ENCODE results near the gene GSTA1.
"Not testable (repeated sequence)": the region's sequence is repeated elsewhere in the genome, so short reads cannot be mapped to it uniquely, and the experiment has no call there.

GSTA1 gene

GRCh38 chr6:52828621-52829020 lies 25.0 kb upstream of the GSTA1 start:
- not testable (repeated sequence) for H3K9me3 ChIP-seq (ENCODE audit: control insufficient read depth, low read length); H3K27me3 ChIP-seq (replicated peaks; ENCODE audit: control insufficient read depth, insufficient read depth, low read length, poor library complexity, severe bottlenecking); H3K4me1 ChIP-seq (ENCODE audit: control insufficient read depth, insufficient read depth, low read length, poor library complexity, severe bottlenecking); H3K36me3 ChIP-seq (ENCODE audit: control insufficient read depth, insufficient read depth, low read length); DNase-seq; H3K27ac ChIP-seq (ENCODE audit: insufficient read depth, low read length, poor library complexity, severe bottlenecking); H3K4me3 ChIP-seq (ENCODE audit: insufficient read depth, low read depth, low read length, poor library complexity, severe bottlenecking)

- not testable (repeated sequence) for H3K4me1 ChIP-seq (ENCODE audit: control insufficient read depth, insufficient read depth, low read length, poor library complexity, severe bottlenecking); H3K27ac ChIP-seq (ENCODE audit: insufficient read depth, low read length, poor library complexity, severe bottlenecking); H3K9me3 ChIP-seq (ENCODE audit: control insufficient read depth, low read length); H3K4me3 ChIP-seq (ENCODE audit: insufficient read depth, low read depth, low read length, poor library complexity, severe bottlenecking); DNase-seq; H3K36me3 ChIP-seq (ENCODE audit: control insufficient read depth, insufficient read depth, low read length); H3K27me3 ChIP-seq (replicated peaks; ENCODE audit: control insufficient read depth, insufficient read depth, low read length, poor library complexity, severe bottlenecking)
Observed at GRCh38 chr6:52827073-52827783, 23.6 kb upstream of the GSTA1 start.

- DNase-seq = no peak
- Histone ChIP-seq H3K4me3 (ENCODE audit: insufficient read depth, low read depth, low read length, poor library complexity, severe bottlenecking) (no peak overlapping the region), H3K4me1 (ENCODE audit: control insufficient read depth, insufficient read depth, low read length, poor library complexity, severe bottlenecking) (no peaks in the 10 kb centered on the region), H3K36me3 (ENCODE audit: control insufficient read depth, insufficient read depth, low read length) (no peaks in the 10 kb centered on the region), H3K9me3 (ENCODE audit: control insufficient read depth, low read length) (no peaks in the 10 kb centered on the region), H3K27me3 (replicated peaks; ENCODE audit: control insufficient read depth, insufficient read depth, low read length, poor library complexity, severe bottlenecking) (no peaks in the 10 kb centered on the region), H3K27ac (ENCODE audit: insufficient read depth, low read length, poor library complexity, severe bottlenecking) (no peak overlapping the region)
Observed at GRCh38 chr6:52826513-52826912, 22.9 kb upstream of the GSTA1 start.

- H3K27ac ChIP-seq (ENCODE audit: insufficient read depth, low read length, poor library complexity, severe bottlenecking); H3K4me1 ChIP-seq (ENCODE audit: control insufficient read depth, insufficient read depth, low read length, poor library complexity, severe bottlenecking); H3K27me3 ChIP-seq (replicated peaks; ENCODE audit: control insufficient read depth, insufficient read depth, low read length, poor library complexity, severe bottlenecking); H3K36me3 ChIP-seq (ENCODE audit: control insufficient read depth, insufficient read depth, low read length); DNase-seq; H3K9me3 ChIP-seq (ENCODE audit: control insufficient read depth, low read length); H3K4me3 ChIP-seq (ENCODE audit: insufficient read depth, low read depth, low read length, poor library complexity, severe bottlenecking): not testable (repeated sequence)
Observed at GRCh38 chr6:52825900-52826459, 22.4 kb upstream of the GSTA1 start.

DNA sequence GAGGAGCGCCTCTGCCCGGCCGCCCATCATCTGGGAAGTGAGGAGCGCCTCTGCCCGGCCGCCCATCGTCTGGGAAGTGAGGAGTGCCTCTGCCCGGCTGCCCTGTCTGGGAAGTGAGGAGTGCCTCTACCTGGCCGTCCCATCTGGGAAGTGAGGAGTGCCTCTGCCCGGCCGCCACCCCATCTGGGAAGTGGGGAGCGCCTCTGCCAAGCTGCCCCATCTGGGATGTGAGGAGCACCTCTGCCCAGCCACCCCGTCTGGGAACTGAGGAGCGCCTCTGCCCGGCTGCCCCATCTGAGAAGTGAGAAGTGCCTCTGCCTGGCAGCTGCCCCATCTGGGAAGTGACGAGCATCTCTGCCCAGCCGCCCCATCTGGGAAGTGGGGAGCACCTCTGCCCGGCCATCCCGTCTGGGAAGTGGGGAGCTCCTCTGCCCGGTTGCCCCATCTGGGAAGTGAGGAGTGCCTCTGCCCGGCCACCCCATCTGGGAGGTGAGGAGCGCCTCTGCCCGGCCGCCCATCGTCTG lies 21.7 kb upstream of the GSTA1 start:
- H3K9me3 ChIP-seq (ENCODE audit: control insufficient read depth, low read length); H3K27me3 ChIP-seq (replicated peaks; ENCODE audit: control insufficient read depth, insufficient read depth, low read length, poor library complexity, severe bottlenecking); H3K4me3 ChIP-seq (ENCODE audit: insufficient read depth, low read depth, low read length, poor library complexity, severe bottlenecking); H3K36me3 ChIP-seq (ENCODE audit: control insufficient read depth, insufficient read depth, low read length); H3K4me1 ChIP-seq (ENCODE audit: control insufficient read depth, insufficient read depth, low read length, poor library complexity, severe bottlenecking); H3K27ac ChIP-seq (ENCODE audit: insufficient read depth, low read length, poor library complexity, severe bottlenecking); DNase-seq: not testable (repeated sequence)

DNA sequence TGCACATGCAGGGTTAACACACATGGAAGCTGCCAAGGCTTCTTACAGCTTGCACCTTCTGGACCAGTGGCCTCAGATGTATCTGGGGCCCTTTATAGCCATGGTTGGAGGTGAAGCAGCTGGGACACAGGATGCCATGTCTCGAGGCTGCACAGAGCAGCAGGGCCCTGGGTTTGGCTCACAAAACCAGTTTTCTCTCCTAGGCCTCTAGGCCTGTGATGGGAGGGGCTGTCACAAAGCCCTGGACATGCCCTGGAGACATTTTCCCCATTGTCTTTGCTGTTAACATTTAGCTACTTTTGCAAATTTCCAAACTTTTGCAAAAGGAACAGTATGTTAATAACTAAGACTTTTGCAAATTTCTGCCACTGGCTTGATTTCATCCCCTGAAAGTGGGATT lies 18.2 kb upstream of the GSTA1 start:
- Histone ChIP-seq H3K9me3 (ENCODE audit: control insufficient read depth, low read length) (no peaks in the 10 kb centered on the region), H3K27ac (ENCODE audit: insufficient read depth, low read length, poor library complexity, severe bottlenecking) (no peak overlapping the region), H3K36me3 (ENCODE audit: control insufficient read depth, insufficient read depth, low read length) (no peaks in the 10 kb centered on the region), H3K27me3 (replicated peaks; ENCODE audit: control insufficient read depth, insufficient read depth, low read length, poor library complexity, severe bottlenecking) (no peaks in the 10 kb centered on the region), H3K4me1 (ENCODE audit: control insufficient read depth, insufficient read depth, low read length, poor library complexity, severe bottlenecking) (no peaks in the 10 kb centered on the region), H3K4me3 (ENCODE audit: insufficient read depth, low read depth, low read length, poor library complexity, severe bottlenecking) (no peak overlapping the region)
- no peak for DNase-seq

DNA sequence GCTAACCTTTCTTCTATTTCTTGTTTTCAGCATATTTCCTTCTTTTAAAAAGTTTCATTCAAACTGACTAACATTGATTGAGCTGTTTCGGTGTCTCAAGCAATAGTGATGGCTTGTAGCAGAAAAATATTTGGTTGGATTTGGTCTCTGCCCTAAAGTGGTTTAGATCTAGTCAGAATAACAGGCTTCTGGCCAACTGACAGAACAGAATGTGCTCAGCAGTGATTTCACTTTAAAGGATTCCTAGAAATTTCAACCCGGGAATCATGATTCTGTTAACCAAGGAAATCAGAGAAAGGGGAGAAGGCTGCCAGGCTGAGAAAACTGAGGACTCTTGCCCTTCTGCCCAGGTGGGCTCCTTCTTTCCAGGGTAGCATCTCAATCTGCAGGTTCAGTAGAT lies 16.6 kb upstream of the GSTA1 start:
- no peak overlapping the region for H3K27ac ChIP-seq (ENCODE audit: insufficient read depth, low read length, poor library complexity, severe bottlenecking)
- no peak overlapping the region for H3K4me3 ChIP-seq (ENCODE audit: insufficient read depth, low read depth, low read length, poor library complexity, severe bottlenecking)
- H3K9me3 ChIP-seq (ENCODE audit: control insufficient read depth, low read length) = no peaks in the 10 kb centered on the region
- H3K27me3 ChIP-seq (replicated peaks; ENCODE audit: control insufficient read depth, insufficient read depth, low read length, poor library complexity, severe bottlenecking) = no peaks in the 10 kb centered on the region
- no peaks in the 10 kb centered on the region for H3K4me1 ChIP-seq (ENCODE audit: control insufficient read depth, insufficient read depth, low read length, poor library complexity, severe bottlenecking)
- H3K36me3 ChIP-seq (ENCODE audit: control insufficient read depth, insufficient read depth, low read length) = no peaks in the 10 kb centered on the region
- DNase-seq = no peak

GRCh38 chr6:52815167-52816092 lies 11.8 kb upstream of the GSTA1 start:
- Histone ChIP-seq H3K36me3 (ENCODE audit: control insufficient read depth, insufficient read depth, low read length) (no peaks in the 10 kb centered on the region), H3K9me3 (ENCODE audit: control insufficient read depth, low read length) (no peaks in the 10 kb centered on the region), H3K4me1 (ENCODE audit: control insufficient read depth, insufficient read depth, low read length, poor library complexity, severe bottlenecking) (no peaks in the 10 kb centered on the region), H3K27ac (ENCODE audit: insufficient read depth, low read length, poor library complexity, severe bottlenecking) (no peak overlapping the region), H3K27me3 (replicated peaks; ENCODE audit: control insufficient read depth, insufficient read depth, low read length, poor library complexity, severe bottlenecking) (no peaks in the 10 kb centered on the region), H3K4me3 (ENCODE audit: insufficient read depth, low read depth, low read length, poor library complexity, severe bottlenecking) (no peak overlapping the region)
- peak in 1 of 3 donors; percentile 14 for DNase-seq

DNA sequence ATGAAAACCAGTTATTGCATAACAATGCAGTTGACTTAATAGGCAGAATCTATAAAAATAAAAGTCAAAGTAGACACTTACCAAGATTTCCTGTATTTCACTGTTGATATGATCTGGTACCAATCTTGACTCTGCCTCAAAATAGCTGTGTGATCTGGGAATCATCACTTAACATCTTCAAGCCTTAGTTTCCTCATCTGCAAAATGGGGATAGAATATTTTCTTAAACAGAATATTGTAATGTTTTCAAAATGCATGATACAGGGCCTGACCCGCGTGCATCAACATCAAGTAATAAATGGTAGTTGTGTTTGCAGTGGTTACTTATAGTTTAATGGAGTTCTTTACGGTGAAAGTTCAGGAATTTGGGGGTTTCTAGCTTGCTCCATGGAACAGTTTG lies 10.9 kb upstream of the GSTA1 start:
- not testable (repeated sequence) for H3K27ac ChIP-seq (ENCODE audit: insufficient read depth, low read length, poor library complexity, severe bottlenecking); H3K9me3 ChIP-seq (ENCODE audit: control insufficient read depth, low read length); H3K27me3 ChIP-seq (replicated peaks; ENCODE audit: control insufficient read depth, insufficient read depth, low read length, poor library complexity, severe bottlenecking); H3K4me1 ChIP-seq (ENCODE audit: control insufficient read depth, insufficient read depth, low read length, poor library complexity, severe bottlenecking); H3K36me3 ChIP-seq (ENCODE audit: control insufficient read depth, insufficient read depth, low read length); DNase-seq; H3K4me3 ChIP-seq (ENCODE audit: insufficient read depth, low read depth, low read length, poor library complexity, severe bottlenecking)

GRCh38 chr6:52809777-52810176 lies 6.2 kb upstream of the GSTA1 start:
- not testable (repeated sequence) for H3K27me3 ChIP-seq (replicated peaks; ENCODE audit: control insufficient read depth, insufficient read depth, low read length, poor library complexity, severe bottlenecking); H3K36me3 ChIP-seq (ENCODE audit: control insufficient read depth, insufficient read depth, low read length); H3K4me1 ChIP-seq (ENCODE audit: control insufficient read depth, insufficient read depth, low read length, poor library complexity, severe bottlenecking); H3K4me3 ChIP-seq (ENCODE audit: insufficient read depth, low read depth, low read length, poor library complexity, severe bottlenecking); H3K27ac ChIP-seq (ENCODE audit: insufficient read depth, low read length, poor library complexity, severe bottlenecking); H3K9me3 ChIP-seq (ENCODE audit: control insufficient read depth, low read length); DNase-seq

Measured in effector memory CD4-positive, alpha-beta T cell (primary cell).